Breast epithelium (tissue), 4 donors: ENCODE results near the gene UNC93B1. TPM values are rescaled to one million over a fixed set of nuclear protein-coding genes. Genes with fewer than 3 reads are reported as not detected.

ENCODE experiments used
- DNase-seq, 2 donors: peaks; one replicate each; pipeline ENCODE4 v3.0.0-alpha.2; 2019; ENCODE audit warnings: low spot score in 2 of 2
- H3K27ac ChIP-seq, 2 donors: fragments of 200-600 bp; sonication (generic) in 1 of 2; one replicate each; pipeline ENCODE4 v1.5.1; 2016 to 2019; ENCODE audit warnings: mild to moderate bottlenecking in 1 of 2
- H3K27me3 ChIP-seq, 2 donors: fragments of 200-600 bp; sonication (generic) in 1 of 2; one replicate each; pipeline versions ENCODE4 v1.5.1 to v1.6.0; 2017 to 2019; ENCODE audit warnings: control low read depth in 1 of 2, mild to moderate bottlenecking in 1 of 2
- H3K36me3 ChIP-seq: fragments of 200-600 bp; one replicate; pipeline ENCODE4 v1.5.1; 2019
- H3K4me1 ChIP-seq, 2 donors: fragments of 200-600 bp; sonication (generic); one replicate each; pipeline ENCODE4 v1.5.1; 2016 to 2019; ENCODE audit warnings: control low read depth in 1 of 2
- H3K4me3 ChIP-seq, 3 donors: fragments of 200-600 bp; sonication (generic); 1 replicate in 2 of 3; 2 replicates in 1 of 3; pipeline ENCODE4 v1.5.1; 2016 to 2019; ENCODE audit warnings: mild to moderate bottlenecking in 3 of 3, moderate library complexity in 2 of 3
- H3K9me3 ChIP-seq, 2 donors: fragments of 200-600 bp; sonication (generic) in 1 of 2; one replicate each; pipeline ENCODE4 v1.5.1; 2016 to 2019; ENCODE audit warnings: control low read depth in 1 of 2
- POLR2A ChIP-seq: fragments of 450-650 bp; IDR thresholded peaks from one replicate; pipeline ENCODE4 v1.6.1; 2016; ENCODE audit warnings: antibody characterized with exemption, mild to moderate bottlenecking, moderate library complexity
- POLR2AphosphoS5 ChIP-seq, 3 donors: sonication (generic); formaldehyde crosslinking; IDR thresholded peaks; one replicate each; pipeline ENCODE4 v1.6.1; 2017; ENCODE audit warnings: antibody characterized with exemption in 3 of 3
- intact Hi-C: fragments of 100-400 bp; cut with DNase I; formaldehyde crosslinking; loops from one replicate; pipeline ENCODE4 v1.15.1; 2023; ENCODE audit warnings: low total_unique reads
- total RNA-seq, 3 donors: library from RNA; depleted of rRNA; stranded (reverse); fragments of >200 nt; gene quantifications; one replicate each; pipeline ENCODE4 v1.1.0, GENCODE V29; 2016
- TF ChIP-seq, protein P1 (sequence below), 3 donors: fragments of 450-650 bp; IDR thresholded peaks; one replicate each; pipeline ENCODE4 v1.5.1; 2016 to 2017; ENCODE audit warnings: antibody characterized with exemption in 3 of 3, mild to moderate bottlenecking in 3 of 3, moderate library complexity in 3 of 3

Gene UNC93B1
- total RNA-seq, 3 donors from 2014 or later = 40.3 to 63.7 (median 49.8) TPM

GRCh38 chr11:68050371-68050841, 46.5 kb upstream of the UNC93B1 start:
- Histone ChIP-seq H3K27ac (no peak overlapping the region), H3K9me3 (no peaks in the 10 kb centered on the region), H3K36me3 (no peaks in the 10 kb centered on the region), H3K4me3 (no peak overlapping the region), H3K4me1 (no peaks in the 10 kb centered on the region), H3K27me3 (no peaks in the 10 kb centered on the region)
- TF ChIP-seq, protein P1, sequence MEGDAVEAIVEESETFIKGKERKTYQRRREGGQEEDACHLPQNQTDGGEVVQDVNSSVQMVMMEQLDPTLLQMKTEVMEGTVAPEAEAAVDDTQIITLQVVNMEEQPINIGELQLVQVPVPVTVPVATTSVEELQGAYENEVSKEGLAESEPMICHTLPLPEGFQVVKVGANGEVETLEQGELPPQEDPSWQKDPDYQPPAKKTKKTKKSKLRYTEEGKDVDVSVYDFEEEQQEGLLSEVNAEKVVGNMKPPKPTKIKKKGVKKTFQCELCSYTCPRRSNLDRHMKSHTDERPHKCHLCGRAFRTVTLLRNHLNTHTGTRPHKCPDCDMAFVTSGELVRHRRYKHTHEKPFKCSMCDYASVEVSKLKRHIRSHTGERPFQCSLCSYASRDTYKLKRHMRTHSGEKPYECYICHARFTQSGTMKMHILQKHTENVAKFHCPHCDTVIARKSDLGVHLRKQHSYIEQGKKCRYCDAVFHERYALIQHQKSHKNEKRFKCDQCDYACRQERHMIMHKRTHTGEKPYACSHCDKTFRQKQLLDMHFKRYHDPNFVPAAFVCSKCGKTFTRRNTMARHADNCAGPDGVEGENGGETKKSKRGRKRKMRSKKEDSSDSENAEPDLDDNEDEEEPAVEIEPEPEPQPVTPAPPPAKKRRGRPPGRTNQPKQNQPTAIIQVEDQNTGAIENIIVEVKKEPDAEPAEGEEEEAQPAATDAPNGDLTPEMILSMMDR (IDR thresholded peaks at IDR 0.05) = no peak
- TF ChIP-seq POLR2A (no peak), POLR2AphosphoS5 (IDR thresholded peaks at IDR 0.05) (no peak)
- intact Hi-C loops = no loop called here
- no peak for DNase-seq

- Histone ChIP-seq H3K9me3 (no peaks in the 10 kb centered on the region), H3K27me3 (no peaks in the 10 kb centered on the region), H3K27ac (no peak overlapping the region), H3K36me3 (no peaks in the 10 kb centered on the region), H3K4me3 (no peak overlapping the region), H3K4me1 (no peaks in the 10 kb centered on the region)
- no peak for DNase-seq
- TF ChIP-seq POLR2AphosphoS5 (IDR thresholded peaks at IDR 0.05) = no peak
- no peak for TF ChIP-seq POLR2A
- TF ChIP-seq, protein P1 (IDR thresholded peaks at IDR 0.05) = no peak
- intact Hi-C loops = no loop called here
Observed at GRCh38 chr11:68049509-68050370, 45.8 kb upstream of the UNC93B1 start.

DNA sequence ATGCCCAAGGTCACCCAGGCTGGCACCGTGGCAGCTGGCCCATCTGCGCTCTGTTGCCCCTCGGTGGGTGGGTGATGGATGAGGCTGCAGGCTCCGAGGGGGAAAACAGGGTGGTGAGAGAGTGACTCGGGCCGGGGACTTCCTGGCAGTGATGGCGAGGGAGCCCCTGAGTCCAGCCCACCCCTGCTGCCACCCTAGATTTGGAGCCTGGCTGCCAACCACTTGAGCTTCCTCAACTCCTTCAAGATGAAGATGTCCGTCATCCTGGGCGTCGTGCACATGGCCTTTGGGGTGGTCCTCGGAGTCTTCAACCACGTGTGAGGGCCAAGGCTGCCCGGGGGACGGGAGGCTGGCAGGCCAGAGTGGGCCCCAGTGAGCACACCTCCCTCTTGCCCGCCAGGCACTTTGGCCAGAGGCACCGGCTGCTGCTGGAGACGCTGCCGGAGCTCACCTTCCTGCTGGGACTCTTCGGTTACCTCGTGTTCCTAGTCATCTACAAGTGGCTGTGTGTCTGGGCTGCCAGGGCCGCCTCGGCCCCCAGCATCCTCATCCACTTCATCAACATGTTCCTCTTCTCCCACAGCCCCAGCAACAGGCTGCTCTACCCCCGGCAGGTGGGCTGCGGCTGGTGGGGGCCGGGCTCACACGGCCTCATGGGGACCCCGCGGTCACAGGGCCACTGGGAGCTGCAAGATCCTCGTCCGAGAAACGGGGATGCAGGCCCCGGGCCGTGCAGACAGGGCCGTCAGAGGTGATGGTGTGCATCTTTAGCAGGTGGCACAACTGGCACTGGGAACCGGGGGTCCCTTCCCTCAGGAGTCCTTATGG, 45.0 kb upstream of the UNC93B1 start:
- no peak for TF ChIP-seq POLR2A
- DNase-seq = peak in 1 of 2 donors; percentile 47
- H3K9me3 ChIP-seq = no peaks in the 10 kb centered on the region
- intact Hi-C loops = no loop called here
- H3K4me3 ChIP-seq = no peak overlapping the region
- no peaks in the 10 kb centered on the region for H3K36me3 ChIP-seq
- no peak overlapping the region for H3K27ac ChIP-seq
- no peaks in the 10 kb centered on the region for H3K27me3 ChIP-seq
- no peaks in the 10 kb centered on the region for H3K4me1 ChIP-seq

DNA sequence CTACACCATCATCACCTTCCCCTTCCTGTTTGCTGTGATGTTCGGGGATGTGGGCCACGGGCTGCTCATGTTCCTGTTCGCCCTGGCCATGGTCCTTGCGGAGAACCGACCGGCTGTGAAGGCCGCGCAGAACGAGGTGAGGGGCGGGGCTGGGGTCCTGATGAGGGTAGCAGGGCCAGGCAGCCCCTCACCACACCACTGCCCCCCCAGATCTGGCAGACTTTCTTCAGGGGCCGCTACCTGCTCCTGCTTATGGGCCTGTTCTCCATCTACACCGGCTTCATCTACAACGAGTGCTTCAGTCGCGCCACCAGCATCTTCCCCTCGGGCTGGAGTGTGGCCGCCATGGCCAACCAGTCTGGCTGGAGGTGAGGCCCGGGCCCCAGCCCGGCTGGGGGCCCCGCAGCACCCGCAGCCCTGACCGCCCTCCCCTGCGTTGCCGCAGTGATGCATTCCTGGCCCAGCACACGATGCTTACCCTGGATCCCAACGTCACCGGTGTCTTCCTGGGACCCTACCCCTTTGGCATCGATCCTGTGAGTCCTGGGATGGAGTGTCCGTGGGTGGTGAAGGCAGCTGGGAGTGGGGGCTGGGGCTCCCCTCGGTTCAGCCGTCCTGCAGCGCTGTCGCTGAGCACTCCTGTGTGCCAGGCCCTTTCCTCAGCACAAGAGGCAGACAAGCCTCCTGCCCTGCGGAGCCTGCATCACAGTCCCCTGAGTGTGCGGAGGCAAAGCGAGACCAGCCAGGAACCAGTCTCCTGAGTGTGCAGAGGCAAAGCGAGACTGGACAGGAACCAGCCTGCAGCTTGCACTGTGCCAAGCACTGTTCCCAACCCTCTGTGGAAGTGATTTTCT, 43.8 kb upstream of the UNC93B1 start:
- Histone ChIP-seq H3K9me3 (no peaks in the 10 kb centered on the region), H3K36me3 (no peaks in the 10 kb centered on the region), H3K27ac (no peak overlapping the region), H3K4me3 (no peak overlapping the region), H3K4me1 (no peaks in the 10 kb centered on the region), H3K27me3 (no peaks in the 10 kb centered on the region)
- DNase-seq = no peak
- intact Hi-C loops = no loop called here
- no peak for TF ChIP-seq POLR2AphosphoS5 (IDR thresholded peaks at IDR 0.05)
- TF ChIP-seq, protein P1 (IDR thresholded peaks at IDR 0.05) = no peak
- TF ChIP-seq POLR2A = no peak

- TF ChIP-seq POLR2A (no peak), POLR2AphosphoS5 (IDR thresholded peaks at IDR 0.05) (no peak)
- TF ChIP-seq, protein P1 (IDR thresholded peaks at IDR 0.05) = no peak
- no peak for DNase-seq
- Histone ChIP-seq H3K27me3 (no peaks in the 10 kb centered on the region), H3K4me3 (no peak overlapping the region), H3K9me3 (no peaks in the 10 kb centered on the region), H3K4me1 (peaks cover under 1 to 4% of the 10 kb centered on the region in 2 donors), H3K36me3 (no peaks in the 10 kb centered on the region), H3K27ac (no peak overlapping the region)
- intact Hi-C loops = no loop called here
Observed at GRCh38 chr11:68044898-68045351, 41.0 kb upstream of the UNC93B1 start.
